ENCODE measurements around the gene GNAI3.

GRCh38 chr1:109502364-109502851 is 46.0 kb upstream of the GNAI3 start:
- TF ChIP-seq CTCF (conservative IDR thresholded peaks at IDR 0.05; ENCODE audit: low read depth, low read length) (no peak), EZH2 (IDR thresholded peaks at IDR 0.05; ENCODE audit: borderline replicate concordance, low read depth, low read length, poor library complexity, severe bottlenecking) (no peak)
